Left colon (tissue), 2 donors: ENCODE data around the gene DNAJC1. TPM values are rescaled to one million over a fixed set of nuclear protein-coding genes. Genes with fewer than 3 reads are reported as not detected.
"Not testable (repeated sequence)": the region's sequence is repeated elsewhere in the genome, so short reads cannot be mapped to it uniquely, and the experiment has no call there.

Experiments
- ATAC-seq: fragments of 200-7000 bp; cut with Tn5 transposase; one replicate; pipeline ENCODE4 v1.9.1; 2020; ENCODE audit warnings: mild to moderate bottlenecking, moderate library complexity
- DNase-seq, 2 donors: peaks; one replicate each; pipeline ENCODE4 v3.0.0-alpha.2; 2020
- intact Hi-C, 2 donors: fragments of 100-400 bp; cut with DNase I in 1 of 2; cut with micrococcal nuclease in 1 of 2; formaldehyde crosslinking; loops; one replicate each; pipeline versions ENCODE4 v1.11.2 to v1.14.0; 2022; cut with DNase I, micrococcal nuclease
- long read RNA-seq: library from polyadenylated mRNA; unstranded; transcript quantifications from one replicate; pipeline ENCODE4 v2.0.0, GENCODE V29; 2021
- total RNA-seq, 2 donors: library from RNA; stranded (reverse); fragmentation: NEBNext Ultra II Directional; extraction: Animal tissue kit (Norgen Biotek cat#: 25700); gene quantifications; one replicate each; pipeline ENCODE4 v1.2.1, GENCODE V29; 2021
- donor health status: DM: no; HTN: no; CAD: no.
- donor health status: DM: yes; HTN: yes; CAD: no.

DNAJC1 gene
- 10 to 100 TPM; 29.7 to 33.7 TPM for total RNA-seq
- long read RNA-seq, transcript DNAJC1-202 (12 exons, 2,106 nt) = major isoform, 44 of 62 reads
- long read RNA-seq, partial matches to known transcripts = 14 of 62 reads
- long read RNA-seq, other reads (novel, unspliced or antisense) = 3 of 62 reads

DNA sequence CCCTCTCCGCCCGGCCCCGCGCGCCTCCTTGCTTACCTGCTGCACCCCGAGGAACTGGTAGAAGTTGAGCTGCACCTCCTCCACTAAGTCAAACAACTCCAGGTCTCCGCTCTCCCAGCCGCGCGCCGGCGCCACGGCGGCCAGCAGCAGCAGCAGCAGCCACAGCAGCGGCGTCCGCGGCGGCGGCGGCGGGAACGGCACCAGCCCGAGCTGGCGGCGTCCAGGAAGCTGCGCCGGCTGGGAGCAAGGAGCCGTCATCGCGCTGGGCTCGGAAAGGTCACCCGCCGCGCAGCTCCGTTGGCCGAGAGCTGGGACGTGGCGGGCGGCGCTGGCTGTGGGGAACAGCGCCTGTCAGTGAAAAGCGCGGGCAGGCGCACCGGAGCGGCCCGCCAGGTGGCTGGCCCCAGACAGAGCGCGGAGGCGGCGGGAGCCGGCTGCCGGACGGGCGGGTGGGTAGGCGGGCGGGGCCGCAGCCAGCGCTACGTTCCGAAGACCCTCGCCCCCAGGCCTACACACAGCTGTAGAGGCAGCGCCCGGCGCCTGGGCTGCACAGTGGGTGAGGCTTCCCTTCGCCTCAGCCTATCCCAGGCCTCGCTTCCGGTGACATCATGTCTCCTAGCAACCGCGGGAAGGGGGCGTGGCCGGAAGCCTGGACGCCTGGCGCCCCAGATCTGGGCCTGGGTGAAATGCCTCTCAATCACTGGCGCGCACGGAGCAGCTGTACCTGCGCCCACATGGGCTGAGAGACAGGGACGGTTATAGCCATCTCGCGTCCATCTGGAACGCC is at the start of gene DNAJC1:
Gene DNAJC1 (minus strand): TSS at position 554 of the 787 bp plus-strand sequence. CDS start 296 bp downstream, at position 258.
- peak; percentile 98 to 100 for DNase-seq
- intact Hi-C loops = loop anchor here in 1 of 2 donors (10.0 kb wide), 1 partner anchor 311 kb away; the partner anchor contains the start of gene COMMD3

DNA sequence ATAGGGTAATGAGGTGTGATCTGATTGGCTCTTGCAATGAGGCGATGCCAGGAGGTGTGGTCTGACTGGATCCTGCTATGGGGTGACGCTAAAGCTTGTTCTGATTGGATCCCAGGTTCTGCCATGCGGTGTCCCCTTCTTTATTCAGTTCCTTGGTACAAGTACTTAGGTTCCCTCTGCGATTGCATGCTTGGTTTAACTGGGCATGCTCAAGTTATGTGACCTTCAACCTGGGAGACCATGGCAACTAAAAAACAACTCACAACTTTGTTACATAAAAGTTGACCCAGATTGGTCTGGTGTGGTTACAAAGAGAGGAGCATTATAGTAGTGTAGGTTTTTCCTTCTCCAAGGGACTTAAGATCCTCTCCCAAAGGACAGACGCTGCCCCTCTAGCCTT is 49.5 kb upstream of the DNAJC1 start:
- DNase-seq (no peak), ATAC-seq (no peak)
- intact Hi-C loops = no loop called here

More for the DNA sequence above, at the start of gene DNAJC1:
- peak; percentile 96 for ATAC-seq

DNA sequence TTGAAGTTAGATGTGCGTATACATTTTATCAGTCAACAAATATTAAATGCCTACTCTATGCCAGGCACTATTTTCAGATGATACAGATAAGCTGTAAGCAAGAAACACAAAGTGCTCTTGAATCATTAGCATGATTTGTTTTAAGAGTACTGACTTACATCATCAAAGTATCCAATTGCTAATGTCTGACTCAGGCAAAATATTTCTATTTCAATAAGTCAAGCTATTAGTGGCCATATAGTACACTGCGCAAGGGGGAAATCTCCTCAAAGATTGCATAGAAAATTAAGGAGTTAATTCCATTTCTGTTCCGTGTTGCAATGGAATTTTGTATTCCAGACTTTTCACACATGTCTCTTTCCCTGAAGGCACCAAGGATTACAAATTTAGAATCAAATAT is 46.1 kb upstream of the DNAJC1 start:
- intact Hi-C loops = no loop called here
- DNase-seq = no peak
- ATAC-seq = no peak

DNA sequence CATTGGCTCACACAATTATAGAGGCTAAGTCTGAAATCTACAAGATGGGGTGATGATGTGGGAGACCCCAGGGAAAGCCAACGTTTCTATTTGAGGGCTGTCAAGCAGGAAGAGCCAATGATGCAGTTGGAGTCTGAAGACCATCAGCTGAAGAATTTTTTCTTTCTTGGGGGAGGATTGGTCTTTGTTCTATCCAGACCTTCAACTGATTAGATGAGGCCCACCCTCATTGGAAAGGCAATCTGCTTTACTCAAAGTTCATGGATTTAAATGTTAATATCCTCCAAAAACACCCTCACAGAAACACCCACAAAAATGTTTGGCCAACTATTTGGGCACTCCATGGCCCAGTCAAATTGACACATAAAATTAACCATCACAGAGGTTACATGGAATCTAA is 44.3 kb upstream of the DNAJC1 start:
- no peak for DNase-seq
- no peak for ATAC-seq
- intact Hi-C loops = no loop called here

GRCh38 chr10:22043327-22043633 is 39.8 kb upstream of the DNAJC1 start:
- intact Hi-C loops = no loop called here
- no peak for DNase-seq

GRCh38 chr10:22042557-22043326 is 39.2 kb upstream of the DNAJC1 start:
- intact Hi-C loops = no loop called here
- ATAC-seq (no peak), DNase-seq (no peak)

More at GRCh38 chr10:22043327-22043633, 39.8 kb upstream of the DNAJC1 start:
- ATAC-seq = no peak

DNA sequence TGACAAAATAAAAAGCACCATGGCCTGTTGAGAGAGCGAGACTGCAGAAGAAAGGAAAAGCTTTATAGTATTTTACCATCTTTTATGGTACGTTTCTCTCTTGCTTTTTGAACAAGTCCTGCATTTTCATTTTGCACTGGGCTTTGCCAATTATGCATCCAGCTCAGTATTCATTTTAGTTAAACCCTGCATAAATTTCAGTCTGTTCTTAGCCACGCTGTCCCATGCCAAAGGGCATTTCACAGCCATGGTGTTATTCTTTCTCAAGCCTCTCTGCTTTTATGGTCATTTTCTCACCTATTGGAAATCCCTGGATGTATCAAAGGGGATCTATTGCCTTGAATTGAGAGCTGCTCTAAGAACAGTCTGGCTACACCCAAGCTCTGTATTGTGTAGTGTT is 30.8 kb upstream of the DNAJC1 start:
- ATAC-seq (no peak), DNase-seq (no peak)
- intact Hi-C loops = no loop called here

DNA sequence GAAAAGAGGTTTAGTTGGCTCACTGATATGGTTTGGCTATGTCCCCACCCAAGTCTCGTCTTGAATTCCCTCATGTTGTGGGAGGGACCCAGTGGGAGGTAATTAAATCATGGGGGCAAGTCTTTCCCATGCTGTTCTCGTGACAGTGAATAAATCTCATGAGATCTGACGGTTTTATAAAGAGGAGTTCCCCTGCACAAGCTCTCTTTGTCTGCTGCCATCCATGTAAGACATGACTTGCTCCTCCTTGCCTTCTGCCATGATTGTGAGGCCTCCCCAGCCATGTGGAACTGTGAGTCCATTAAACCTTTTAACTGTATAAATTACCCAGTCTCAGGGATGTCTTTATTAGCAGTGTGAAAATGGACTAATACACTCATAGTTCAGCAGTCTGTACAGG is 28.7 kb upstream of the DNAJC1 start:
- DNase-seq, intact Hi-C loops, ATAC-seq: not testable (repeated sequence)

GRCh38 chr10:22030421-22030820 is 26.9 kb upstream of the DNAJC1 start:
- no peak for ATAC-seq
- DNase-seq = no peak
- intact Hi-C loops = no loop called here

- DNase-seq (no peak), ATAC-seq (no peak)
- intact Hi-C loops = no loop called here
These were observed 26.1 kb upstream of the DNAJC1 start for GRCh38 chr10:22029445-22030236.

- DNase-seq (no peak), ATAC-seq (no peak)
- intact Hi-C loops = no loop called here
These were observed 24.1 kb upstream of the DNAJC1 start for GRCh38 chr10:22027364-22028238.

GRCh38 chr10:22026287-22026686 is 22.8 kb upstream of the DNAJC1 start:
- no peak for ATAC-seq
- no peak for DNase-seq
- intact Hi-C loops = no loop called here

DNA sequence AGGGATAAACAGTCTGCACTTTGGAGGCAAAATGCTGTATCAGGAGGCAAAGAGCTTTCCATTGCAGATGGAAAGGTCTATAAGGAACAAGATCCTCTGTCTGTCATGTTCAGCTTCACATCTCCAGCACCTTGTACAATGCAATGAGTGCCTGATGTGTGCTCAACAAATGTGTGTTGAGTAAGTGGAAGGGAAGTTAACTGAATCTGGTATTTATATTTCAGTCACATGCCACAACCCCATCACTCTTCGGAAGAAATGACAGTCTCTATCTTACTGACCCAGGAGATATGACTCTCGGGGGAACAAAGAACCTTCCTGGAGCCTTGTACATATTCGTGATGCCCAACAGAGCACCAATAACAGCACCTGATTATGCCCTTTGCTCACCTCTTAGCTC is 20.0 kb upstream of the DNAJC1 start:
- no peak for ATAC-seq
- no peak for DNase-seq
- intact Hi-C loops = no loop called here

- ATAC-seq (no peak), DNase-seq (peak in 1 of 2 donors; percentile 21)
- intact Hi-C loops = no loop called here
These were observed 18.9 kb upstream of the DNAJC1 start for GRCh38 chr10:22022257-22023032.

DNA sequence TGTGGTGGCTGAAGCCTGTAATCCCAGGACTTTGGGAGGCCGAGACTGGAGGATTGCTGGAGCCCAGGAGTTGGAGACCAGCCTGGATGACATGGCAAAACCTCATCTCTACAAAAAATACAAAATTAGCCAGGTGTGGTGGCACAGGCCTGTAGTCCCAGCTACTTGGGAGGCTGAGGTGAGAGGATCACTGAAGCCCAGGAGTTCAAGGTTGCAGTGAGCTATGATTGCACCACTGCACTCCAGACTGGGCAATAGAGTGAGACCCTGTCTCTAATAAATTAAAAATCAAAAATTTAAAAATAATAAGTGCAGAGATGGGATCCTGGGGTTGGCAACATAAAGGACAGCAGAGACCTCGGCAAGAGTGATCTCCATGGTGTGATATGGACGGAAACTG is 17.6 kb upstream of the DNAJC1 start:
- ATAC-seq, DNase-seq, intact Hi-C loops: not testable (repeated sequence)

- no peak for DNase-seq
- intact Hi-C loops = no loop called here
- ATAC-seq = peak; percentile 36
These were observed 13.9 kb upstream of the DNAJC1 start for GRCh38 chr10:22017283-22018020.
